Anterior cingulate cortex (tissue), 58 donors: ENCODE measurements around the gene DNM3.
A peak's percentile ranks its signal among the peaks of the same experiment; 100 is the strongest.

ENCODE experiments used
- DNase-seq, 58 donors: peaks; one replicate each; lab custom pipeline; 2025; lab: John Stamatoyannopoulos, UW

DNM3 gene

DNA sequence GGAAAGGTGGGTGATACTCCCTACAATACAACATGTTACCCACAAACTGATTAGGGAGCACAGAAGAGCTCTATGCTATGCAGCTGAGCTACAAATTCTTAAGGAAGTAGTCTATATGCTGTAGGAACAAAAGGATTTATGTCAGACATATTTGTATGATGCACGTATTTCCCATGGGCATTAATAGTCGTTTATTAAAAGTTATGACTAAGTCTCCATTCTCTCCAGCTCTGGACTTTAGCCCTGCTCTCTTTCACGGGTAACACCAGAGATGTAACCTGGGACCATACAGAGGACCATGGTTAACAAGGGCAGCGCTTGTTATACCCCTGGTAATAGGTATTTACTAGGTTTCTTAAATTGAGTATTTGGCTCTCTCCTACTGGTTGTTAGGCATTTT, 411.0 kb downstream of the DNM3 start:
- no peak for DNase-seq

DNA sequence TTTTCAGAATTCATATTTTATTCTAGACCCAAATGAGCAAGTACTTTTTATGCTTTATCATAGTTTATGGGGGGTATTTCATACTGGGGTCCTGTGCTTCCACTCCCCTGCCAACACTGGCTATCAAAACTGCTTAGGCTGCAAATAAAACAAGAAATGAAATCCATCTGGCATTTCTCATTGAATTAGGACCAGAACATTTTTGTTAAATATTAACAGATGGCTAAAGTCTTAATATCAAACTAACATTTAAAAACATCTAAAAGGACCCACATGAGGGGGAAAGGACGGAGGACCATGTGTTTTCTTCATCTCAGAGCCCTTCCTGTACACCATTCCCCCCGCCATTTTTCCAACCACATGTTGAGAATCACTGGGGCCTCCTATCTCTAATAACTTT, 411.7 kb downstream of the DNM3 start:
- DNase-seq, result no peak

DNA sequence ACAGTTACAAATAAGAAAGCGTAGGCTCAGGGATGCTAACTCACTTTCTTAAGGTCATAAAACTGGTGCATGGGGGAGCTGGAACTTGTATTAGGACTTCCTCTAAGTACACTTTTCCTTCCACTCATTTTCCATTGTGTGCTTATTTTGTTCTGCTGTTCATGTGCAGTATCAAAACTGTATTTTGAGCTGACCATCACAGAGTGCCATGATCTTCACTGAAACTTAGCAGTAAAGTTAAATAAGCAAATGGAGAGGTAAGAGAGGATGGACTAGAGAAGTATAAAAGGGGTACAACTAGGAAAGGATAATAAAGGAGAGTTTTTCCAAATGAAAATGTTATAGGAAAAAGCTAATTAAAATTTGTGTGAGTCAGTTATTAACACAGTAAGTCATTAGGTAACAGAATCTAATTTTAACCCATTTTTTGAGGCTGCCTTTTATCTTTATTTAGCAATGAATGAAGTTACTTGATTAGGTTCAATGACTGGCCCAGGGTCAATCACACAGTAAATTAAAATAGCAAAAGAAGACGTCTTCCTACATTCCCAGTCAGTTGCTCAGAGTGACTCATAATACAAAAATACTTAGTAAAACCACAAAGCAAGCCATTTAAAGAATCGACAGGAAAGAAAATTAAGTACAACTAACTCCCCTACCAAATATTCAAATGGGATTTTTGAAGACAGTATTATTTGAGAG, 413.4 kb downstream of the DNM3 start:
- DNase-seq, result no peak

DNA sequence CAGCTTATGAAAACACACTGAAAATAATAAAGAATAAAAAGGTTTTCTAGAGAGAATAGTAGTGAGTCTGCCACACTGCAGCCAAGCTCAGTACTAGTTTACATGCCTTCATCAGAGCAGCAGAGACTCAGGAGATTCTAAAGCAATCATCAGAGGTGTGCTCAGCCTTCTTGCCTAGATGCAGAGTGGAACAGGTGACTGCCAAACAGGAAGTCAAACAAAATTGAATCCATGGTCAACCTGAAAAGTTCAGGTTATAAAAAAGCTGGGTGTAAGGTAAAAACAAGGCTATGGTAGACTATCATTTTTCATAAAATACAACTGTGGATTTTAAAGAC, 413.9 kb downstream of the DNM3 start:
- no peak for DNase-seq

DNA sequence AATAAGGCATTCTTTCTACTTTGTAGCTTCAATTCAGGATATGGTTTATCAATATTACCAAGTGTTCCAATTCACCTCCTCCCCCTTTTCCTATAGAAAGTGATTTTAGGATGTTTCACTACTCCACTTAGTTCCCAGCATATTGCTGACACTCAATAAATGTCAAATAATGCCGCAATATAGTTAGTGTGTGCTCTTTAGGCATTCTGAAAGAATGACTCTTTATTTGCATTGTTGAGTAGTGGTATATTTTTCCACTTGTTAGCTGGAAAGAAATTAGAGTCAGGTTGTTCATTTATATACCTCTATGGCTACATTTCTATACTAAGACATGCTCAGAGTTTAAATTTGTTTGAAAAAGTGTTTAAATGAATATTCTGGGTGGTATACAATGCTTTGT, 424.6 kb downstream of the DNM3 start:
- DNase-seq, result no peak

DNA sequence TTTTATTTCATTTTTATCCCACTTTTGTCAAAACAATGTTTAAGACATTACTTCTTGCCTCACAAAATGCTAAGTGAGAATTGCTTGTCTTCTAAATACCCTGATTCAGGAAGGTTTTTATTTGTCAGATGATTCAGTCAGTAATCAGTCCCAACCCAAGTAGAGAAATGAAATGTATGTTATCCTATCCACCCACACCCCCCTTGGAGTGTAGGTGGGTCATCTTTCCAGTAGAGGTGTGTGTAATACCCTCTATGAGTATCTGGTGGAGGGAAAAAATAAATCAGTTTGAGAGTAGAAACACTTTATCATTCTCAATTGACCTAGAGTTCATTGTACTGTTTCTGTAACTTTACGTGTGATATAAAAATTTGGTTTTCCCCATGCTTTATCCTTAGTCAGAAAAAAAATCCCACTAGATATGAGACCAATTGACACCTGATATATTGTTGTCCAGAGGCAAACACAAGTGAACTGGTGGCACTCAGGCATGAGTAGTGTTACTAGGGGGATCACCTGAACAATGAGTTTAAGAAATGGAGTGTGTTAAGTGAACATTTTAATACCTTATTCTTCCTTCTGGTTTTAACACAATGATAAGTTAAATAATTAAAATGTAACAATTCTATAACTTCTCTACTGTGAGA, 425.4 kb downstream of the DNM3 start:
- no peak for DNase-seq

DNA sequence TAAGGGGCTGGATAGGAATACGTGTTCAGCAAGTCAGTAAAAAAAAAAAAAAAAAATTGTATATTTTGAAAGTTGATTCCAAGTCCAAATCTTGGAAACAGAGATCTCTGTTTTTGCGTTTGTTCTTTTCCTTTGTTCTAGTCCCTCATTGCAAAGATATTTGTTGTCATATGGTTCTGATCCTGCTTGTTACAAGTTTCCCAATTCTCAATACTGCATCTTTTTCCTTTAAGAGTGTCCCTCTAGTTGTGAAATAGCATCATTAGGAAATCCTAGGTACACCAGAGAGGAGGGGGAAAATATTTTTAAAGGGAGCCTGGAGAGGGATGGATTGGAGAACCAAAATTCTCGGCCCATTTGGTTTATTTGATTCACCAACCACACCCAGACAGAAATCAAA, 426.9 kb downstream of the DNM3 start:
- no peak for DNase-seq

DNA sequence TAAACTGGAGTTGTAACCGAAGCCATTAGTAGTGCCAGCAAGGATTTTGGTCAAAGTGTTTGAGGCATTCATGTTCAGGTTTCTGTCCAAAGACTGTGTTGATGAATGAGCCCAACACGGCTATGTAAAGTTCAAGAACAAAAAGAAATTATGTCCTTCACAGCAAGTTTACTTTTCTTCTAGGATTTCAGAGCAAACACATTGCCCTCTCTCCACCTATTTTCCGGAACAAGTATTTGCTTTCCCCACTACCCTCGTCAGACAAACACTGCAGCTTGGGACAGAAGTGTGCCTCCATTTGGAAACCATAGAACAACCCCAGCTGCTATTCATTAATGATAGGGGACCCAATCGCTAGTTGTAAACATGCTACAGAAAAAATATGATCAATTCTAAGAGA, 427.8 kb downstream of the DNM3 start:
- DNase-seq, result no peak

DNA sequence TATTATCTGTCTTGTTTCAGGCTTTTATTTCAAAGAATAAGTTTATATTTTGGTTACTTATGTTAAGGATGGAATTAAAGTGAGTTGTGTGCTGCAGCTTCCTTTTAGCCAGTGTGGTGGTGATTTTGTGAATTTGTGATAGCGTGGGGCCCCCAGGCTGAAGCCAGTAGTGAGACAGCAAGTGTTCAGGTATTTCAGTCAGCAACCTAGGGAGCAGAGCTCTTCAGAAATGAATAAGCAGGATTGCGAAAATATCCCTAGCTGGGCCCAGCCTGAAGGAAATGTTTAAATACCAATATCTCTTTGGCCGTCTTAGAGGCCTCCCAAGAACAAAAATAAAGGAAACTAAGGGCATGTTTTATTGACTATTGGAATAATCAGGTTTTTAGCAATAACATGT, 428.3 kb downstream of the DNM3 start:
- no peak for DNase-seq

DNA sequence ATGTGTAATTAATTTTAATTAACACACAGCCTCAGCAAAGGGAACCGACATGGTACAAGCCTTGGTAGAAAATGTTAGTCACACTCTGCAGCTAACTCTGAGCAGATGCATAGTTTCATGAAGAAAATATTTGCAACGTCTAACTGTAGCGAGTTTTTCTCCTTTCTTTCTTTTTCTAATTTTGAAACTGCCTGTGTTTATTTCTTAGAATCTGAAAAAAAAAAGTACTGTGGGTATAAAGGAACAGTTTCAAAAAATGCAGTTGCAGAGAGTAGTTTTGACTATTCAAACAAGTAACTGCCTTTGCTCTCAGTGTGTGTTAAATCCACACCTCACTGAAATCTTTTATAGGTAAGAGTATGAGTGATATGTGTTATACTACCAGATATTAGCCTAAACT, 429.3 kb downstream of the DNM3 start:
- no peak for DNase-seq

DNA sequence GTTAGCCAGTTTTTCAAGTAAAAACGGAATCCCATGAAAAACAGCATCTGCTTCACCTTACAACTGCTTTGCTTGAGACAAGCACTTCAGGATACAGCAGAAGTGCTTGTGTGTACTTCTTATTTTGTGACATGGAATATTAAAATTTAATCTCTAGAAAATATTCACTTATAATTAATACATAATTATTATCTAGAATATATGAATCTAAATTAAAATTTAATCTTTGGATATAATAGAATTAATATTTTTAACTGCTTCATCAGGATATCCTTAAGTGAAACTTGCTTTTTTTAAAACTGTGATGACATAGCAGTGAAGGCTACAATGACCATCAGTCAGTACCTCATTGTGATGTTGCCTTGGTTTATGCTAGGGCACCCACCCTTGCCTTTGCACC, 430.8 kb downstream of the DNM3 start:
- no peak for DNase-seq

DNA sequence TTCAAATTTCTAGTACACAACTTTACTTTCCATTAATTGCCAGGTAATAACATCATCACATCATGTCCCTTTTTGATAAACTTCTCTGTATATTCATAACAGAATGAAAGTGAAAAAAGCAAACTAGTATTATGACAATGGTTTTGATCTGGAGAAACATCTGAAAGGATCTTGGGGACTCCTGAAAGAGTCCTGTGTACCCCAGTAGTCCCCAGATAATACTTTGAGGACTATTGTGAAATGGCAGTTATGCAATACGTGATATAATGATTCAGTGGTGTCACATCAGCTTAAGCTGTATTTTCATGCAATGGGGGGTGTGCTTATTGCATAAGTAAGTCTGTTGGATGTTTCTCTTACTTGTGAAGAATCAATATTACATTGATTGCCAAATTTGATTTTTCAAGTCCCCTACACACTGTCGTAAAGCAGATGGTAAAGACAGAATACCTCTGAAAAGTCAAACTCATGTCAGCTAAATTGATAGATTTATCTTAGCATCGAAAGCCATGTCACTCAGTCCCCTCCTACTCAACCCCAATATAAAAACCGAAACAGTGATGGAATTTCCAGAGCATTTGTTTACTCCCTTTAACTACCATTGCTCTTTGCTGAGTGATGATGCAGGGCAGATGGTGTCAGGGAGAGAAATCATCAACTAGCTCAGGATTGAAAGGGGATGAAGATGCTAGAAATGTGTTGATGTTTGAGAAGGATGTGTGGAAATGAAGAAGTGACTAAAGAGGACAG, 432.5 kb downstream of the DNM3 start:
- DNase-seq, result no peak

DNA sequence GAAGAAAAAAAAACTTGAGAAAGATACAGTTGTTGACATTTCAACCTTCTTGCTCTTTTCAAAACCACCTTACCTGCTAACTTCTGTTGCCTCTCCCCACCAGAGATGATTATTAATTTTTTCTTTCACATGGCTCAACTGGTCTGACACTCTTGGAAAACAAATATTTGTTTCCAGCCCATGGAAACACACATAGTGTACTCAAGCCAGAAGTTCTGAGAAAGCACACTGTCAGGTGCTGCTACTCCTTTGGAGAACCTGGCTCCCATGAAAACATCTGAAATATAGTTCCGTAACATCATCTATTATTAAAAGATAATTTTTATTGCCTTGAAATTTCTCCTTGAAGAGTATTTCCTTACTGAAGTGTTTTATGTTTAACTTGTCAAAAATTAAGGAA, 434.2 kb downstream of the DNM3 start:
- no peak for DNase-seq

DNA sequence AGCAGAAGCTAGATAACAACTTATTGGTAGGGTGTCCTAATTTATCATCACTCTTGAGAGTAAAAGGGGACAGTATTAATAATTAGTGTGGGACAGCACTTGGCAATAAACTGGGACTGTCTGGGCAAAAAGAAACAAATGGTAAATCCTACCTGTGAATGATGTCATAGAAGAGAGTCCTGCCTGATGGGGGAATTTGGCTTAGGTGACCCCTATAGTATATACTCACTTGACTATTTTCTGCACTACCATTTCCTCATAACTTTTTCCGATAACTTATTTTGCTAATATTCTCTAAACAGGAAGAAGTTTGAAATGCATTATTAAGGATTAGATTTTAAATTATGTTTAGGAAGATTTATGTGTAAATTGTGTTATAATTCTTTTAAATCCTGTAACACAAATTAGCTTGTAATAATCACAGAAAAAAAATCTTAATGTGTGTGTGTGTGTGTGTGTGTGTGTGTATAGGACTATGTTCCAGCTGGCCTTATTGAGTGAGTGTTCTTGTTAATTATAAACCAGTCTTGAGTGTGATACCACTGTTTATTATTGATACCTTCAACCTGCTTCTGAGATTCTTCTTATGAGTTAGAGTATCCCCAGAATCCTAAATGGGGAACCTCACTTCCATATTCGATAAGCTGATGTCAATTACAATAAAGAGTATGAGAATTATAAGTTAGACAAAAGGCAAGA, 435.0 kb downstream of the DNM3 start:
- no peak for DNase-seq

DNA sequence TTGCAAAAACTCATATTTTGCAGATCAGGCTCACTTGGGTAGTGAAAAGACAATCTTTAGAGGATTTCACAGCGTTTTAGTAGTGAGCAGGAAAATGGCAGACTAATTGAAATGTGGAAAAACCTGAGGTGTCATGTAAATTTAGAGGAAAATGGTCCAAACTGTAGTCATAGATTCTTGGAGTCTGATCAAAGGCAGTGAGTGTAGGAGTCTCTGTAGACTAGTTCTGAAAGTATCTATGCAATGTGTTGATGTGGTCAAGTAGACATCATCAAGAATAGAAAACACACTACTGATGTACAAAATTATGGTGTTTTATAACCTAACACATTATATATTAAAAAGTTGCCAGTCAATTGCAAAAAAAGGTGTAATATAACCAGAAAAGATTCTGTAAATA, 436.0 kb downstream of the DNM3 start:
- DNase-seq, result no peak

DNA sequence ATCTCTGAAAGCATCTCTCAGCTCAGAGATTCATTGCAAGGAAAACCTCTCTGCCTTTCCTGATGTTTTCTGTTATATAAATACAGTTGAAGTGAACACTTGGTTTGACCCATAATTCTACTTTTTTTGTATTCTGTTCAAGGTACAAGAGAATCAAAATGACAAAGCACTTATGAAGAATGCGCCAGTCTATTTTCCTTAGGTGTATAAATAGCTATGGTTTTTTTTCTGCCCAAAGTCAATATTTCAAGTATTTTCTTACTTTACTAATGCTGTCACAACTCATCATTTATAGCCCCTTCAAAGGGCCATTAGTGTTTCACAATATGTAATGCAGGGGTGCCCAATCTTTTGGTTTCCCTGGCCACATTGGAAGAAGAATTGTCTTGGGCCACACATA, 436.7 kb downstream of the DNM3 start:
- no peak for DNase-seq

DNA sequence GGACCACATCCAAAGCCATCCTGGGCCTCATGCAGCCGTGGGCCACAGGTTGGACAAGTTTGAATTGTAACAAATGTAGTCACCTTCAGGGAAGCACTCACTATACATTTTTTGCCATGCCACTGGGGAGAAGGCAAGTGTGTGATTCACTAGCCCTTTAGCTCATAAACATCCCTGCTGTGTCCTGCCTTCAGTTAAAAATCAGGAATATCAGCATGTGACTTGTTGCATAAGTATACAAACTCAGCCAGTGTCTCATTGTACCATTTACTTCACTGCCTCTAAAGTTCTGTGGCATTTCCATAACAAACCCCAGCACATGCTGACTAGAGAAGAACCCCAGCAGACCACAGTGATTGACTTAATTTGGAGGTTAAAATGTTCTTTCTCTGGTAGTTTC, 437.2 kb downstream of the DNM3 start:
- no peak for DNase-seq

DNA sequence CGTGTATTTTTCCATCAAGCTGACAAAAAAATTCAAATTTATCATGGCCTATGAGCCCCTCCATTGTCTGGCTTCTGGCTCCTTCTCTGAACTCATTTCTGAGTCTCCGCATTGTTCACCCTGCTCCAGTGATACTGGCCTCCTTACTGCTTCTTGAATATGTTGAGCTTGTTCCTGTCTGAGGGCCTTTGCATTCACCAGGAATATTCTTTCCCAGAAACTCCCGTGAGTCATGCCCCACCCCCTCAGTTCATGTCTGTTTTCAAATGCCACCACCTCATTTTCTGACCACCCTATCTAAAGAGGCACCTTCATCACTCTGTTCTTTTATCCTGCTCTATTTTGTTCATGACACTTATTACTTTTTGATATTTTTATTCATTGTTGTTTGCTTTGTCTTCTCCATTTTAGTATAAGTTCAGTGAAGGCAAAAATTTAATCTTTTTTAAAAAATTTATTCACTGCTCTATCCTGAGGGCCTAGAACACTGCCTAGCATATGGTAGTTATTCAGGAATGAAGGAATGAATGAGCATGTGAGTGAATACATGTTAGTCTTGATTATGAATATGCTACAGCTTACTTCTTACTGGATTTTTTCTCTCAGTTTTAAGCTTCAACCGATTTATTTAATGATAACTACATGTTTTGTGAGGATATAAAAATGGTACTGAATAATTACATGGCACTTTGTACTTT, 438.8 kb downstream of the DNM3 start:
- DNase-seq, result no peak

DNA sequence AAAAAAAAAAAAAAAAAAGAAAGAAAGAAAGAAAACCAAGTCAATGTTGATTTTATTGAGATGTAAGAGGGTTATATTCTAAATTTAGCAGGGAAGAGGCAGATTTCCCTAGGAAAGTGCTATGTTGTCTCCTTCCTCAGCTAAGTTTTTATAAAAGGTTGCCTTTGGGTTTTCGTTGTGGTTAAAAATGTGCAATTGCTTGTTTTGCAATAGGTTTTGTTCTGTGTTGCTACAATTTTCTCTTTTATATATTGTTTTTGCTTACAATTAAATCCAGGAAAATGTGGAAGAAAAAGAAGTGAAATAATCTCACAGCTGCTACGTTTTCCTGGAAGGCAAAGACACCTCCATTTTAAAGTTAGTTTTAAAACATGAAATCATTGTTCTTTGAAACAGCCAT, 442.5 kb downstream of the DNM3 start:
- no peak for DNase-seq

DNA sequence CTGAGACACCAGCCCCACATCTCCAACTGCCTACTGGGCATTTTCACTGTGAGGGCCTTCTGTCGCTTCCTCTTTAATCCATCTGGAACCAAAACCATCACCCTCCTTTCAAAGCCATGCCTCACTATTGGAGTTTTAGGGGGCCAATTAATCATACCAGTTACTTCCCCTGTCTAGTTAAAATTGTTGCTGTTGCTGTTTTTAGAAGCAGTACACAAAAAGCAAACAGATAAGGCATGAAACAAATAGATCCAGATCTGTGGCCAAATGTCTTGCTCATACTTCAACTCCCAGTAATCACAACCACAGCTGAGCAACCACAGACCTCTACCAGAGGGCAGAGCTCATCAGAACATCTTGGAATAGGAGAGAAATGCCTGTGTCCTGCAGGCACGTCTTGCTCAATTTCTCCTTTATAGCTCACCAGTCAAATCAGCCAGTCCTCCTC, 445.4 kb downstream of the DNM3 start:
- no peak for DNase-seq

DNA sequence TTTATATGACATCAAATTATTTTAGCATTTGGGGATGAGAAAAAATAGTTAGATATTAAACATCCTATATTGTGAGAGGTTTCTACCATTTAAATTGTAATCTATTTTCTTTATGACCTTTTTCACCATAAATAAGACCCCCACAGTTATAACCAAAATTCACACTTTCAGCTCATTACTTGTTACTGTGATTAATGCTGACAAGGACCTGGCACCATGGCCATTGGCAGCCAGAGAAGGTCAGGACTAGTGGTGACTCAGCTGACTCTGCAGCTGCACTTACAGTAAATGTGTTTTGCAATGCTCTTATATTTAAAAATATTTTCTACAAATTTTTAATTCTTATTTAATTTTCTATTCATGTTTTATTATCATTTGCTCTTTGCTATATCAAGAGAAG, 445.9 kb downstream of the DNM3 start:
- DNase-seq, result peak in 9 of 58 donors; percentile 1 to 49 (median 12)
